ENCODE results near the gene BCR.

The BCR gene

DNA sequence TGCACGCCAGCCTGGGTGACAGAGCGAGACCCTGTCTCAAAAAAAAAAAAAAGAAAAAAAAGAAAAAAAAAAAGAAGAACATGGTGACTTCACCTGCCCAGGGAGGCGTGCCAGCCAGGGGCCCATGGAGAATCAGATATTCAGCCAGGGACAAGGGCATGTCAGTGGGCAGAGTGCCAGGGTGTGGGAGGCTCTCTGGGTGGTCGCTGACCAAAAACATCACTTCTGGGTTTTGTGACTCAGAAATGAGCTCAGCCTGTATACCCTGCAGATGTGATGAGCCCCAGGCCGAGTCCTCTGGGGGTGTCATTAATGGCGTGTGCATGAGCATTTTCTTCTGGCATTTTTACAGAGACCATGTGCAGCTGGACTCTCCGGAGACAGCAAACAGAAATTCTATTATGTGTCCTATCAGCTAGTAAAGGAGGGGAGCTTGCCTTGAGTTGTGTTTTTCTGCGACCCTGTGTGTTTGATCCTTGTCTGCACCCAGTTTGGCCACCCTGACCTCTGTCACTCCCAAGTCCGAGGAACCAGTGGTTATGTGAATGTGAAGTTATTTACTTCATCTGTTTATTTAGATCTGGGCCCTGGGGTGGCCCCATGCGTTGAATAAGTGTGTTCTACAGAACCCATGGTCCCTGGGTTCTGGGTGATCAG is 53.6 kb downstream of the BCR start:
- peak; percentile 59 for DNase-seq

GRCh38 chr22:23234409-23235161 is 54.3 kb downstream of the BCR start:
- no peak for DNase-seq

GRCh38 chr22:23235425-23235824 is 55.1 kb downstream of the BCR start:
- no peak for DNase-seq

- DNase-seq = no peak
Observed at GRCh38 chr22:23236026-23236425, 55.7 kb downstream of the BCR start.

DNA sequence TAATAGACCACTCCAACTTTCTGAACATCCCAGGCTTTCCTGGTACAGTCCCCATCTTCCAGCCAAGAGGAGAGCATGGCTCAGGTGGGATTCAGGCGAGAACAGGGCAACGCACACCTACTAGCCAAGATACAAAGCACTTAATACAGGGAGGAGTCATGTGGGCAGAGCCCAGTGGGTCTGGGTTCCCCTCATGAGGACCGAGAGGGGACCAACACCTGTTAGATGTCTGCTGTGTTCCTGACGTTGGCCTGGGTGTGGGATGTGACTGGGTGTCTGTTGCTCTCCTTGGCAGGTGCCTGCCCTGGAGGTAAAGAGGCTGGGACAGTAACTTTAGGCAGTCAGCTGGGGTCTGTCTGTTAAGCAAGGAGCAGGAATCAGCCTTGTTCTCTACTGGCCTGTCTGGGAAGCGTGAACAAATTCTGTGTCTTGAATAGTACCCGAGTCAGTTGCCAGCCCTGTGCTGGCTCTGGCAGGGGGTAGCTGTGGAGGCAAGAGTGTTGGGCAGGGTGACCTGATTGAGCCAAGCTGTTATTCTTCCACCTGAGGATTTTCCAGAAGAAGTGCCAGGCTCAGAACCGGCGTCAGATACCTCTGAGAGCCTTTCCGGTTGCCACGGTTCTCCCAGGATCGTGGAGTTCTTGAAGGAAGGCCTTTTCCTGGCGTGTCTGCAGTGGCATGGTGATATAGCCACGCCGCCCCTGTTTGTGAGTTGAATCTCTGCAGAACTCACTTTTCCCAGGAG is 56.3 kb downstream of the BCR start:
- DNase-seq = no peak

GRCh38 chr22:23237201-23237798 is 57.0 kb downstream of the BCR start:
- no peak for DNase-seq

DNA sequence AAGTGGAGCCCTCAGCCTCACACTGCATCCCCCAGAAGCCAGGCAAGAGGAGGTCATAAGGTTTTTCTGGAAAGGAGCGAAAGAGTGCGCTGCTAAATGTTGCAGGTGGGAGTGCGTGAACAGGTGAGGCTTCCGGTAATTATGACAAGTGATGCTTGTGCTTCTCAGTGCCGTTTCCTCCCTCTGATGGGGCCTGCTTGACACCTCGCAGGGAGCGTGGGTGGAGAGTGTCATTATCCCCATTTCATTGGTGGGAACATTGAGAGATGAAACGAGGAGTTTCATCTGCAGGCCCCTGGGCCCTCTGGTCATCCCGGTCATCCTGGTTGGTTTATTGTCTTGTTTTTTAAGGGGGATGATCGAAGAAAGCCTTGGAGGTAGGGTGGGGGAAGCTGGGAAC is 57.5 kb downstream of the BCR start:
- DNase-seq = no peak

- DNase-seq = no peak
Observed at GRCh38 chr22:23238707-23239106, 58.4 kb downstream of the BCR start.

- no peak for DNase-seq
Observed at GRCh38 chr22:23239429-23239828, 59.1 kb downstream of the BCR start.

DNA sequence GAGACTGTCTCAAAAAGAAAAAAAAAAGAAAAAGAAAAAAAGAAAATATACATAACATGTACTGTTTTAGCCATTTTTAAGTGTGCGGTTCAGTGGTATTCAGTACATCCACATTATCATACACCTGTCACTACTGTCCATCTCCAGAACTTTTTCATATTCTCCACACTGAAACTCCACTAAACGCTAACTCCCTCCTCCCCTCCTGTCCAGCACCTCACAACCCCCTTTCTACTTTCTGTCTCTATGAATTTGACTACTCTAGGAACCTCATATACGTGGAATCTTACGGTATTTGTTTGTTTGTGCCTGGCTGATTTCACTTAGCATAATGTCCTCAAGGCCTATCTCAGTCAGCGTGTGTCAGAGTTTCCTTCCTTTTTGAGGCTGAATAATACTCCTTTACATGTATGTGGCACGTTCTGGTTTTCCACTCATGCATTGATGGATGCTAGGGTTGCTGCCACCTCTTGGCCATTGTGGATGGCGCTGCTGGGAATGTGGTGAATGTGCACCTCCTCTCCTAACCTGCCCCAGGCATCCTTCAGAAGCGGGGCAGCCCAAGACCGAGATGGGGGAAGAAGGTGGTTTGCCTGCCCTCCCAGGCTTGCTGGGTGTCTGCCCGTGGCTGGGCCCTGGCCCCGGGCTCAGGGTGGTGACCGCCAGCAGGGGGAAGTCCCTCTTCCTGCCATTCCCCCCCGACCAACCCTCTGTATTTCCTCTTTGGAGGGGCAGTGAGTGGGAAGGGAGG is 60.5 kb downstream of the BCR start:
- DNase-seq = no peak

GRCh38 chr22:23241562-23242472 is 61.5 kb downstream of the BCR start:
- no peak for DNase-seq

DNA sequence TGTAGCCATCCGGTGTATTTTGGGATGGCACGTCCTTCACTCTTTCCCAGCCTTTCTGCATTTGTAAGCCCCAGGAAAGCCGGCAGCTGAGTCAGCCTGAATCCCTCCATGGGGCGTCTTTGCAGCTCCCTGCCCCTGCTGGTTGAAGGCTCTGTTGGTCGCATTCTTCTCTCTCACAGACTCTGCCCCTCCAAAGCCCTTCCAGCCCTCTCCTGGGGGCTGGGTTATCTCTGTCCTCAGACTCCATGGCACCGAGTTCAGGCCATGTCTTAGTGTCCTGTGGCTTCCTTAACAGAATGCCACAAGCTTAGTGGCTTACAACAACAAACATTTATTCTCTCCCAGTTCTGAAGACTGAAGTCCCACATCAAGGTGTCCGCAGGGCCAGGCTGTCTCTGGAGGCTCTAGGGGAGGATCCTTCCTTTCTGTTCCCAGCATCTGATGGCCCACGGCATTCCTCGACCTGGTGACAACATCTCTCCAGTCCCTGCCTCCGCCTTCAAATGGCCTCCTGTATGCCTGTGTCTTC is 62.2 kb downstream of the BCR start:
- no peak for DNase-seq

DNA sequence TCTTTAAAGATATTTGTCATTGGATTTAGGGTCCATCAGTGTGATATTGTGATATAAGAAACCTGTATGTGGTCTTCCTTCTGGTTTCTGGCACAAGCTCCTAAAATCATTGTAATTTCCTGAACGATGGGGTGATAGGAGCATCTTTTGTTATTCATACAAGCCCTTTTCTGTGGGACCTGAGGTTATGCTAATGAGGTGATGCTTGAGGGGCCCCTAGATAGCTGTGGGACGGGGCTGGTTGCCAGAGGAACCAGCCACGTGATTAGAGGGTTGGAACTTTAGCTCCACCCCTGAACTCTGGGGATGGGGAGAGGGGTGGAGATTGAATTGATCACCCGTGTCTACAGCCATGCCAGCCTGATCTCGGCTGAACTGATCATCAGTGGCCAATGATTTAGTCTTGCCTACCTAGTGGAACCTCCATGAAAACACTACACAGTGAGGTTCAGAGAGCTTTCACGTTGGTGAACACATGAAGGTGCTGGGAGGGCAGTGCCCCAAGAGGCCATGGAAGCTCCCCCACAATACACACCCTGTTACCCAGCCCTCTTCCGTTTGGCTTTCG is 62.8 kb downstream of the BCR start:
- no peak for DNase-seq

- DNase-seq = no peak
Observed at GRCh38 chr22:23243859-23244689, 63.8 kb downstream of the BCR start.

DNA sequence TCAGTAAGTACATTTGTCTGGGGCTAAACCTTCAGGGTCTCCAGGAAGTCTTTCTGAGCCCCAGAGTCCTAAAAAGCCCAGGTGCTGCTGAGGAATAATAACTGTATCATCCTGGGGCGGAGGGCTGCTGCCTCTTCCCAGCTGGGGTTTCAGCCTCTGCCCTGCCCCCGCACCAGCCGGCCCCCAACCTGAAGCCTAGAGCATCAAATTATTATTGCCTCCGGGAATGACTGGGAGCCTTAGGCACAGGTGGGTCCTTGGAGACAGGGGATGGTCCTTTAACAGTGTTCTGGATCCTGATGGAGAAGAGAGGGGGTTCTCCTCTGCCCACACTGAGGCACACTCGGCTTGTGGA is 64.4 kb downstream of the BCR start:
- DNase-seq = no peak

GRCh38 chr22:23245045-23245798 is 64.9 kb downstream of the BCR start:
- no peak for DNase-seq

- DNase-seq = no peak
Observed at GRCh38 chr22:23245799-23246136, 65.5 kb downstream of the BCR start.

GRCh38 chr22:23246982-23247766 is 66.9 kb downstream of the BCR start:
- DNase-seq = no peak

DNA sequence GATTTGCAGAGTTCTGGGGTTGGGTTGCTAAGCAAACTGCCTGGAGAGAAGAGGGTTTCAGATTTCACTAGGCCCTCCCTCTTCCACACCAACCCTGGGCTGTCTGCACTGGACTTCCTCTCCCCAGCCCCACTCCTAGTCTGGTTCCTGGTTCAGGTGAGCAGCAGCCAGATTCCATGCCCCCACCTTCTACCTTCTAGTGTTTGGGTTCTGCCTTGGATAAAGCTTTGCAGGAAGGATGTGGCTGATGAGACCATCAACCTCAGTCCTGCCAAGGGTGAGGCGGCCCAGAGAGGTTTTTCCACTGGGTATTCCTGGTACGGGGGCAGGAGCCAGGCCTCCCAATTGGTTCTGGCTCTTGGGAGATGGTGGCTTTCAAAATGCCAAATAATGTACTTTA is 68.3 kb downstream of the BCR start:
- DNase-seq = no peak

All from kidney glomerular epithelial cell (primary cell).